Bronchial epithelial cell (primary cell): ENCODE results near the gene ADAMTS2. TPM values are rescaled to one million over a fixed set of nuclear protein-coding genes. Genes with fewer than 3 reads are reported as not detected.

ENCODE experiments used
- DNase-seq: peaks from one replicate; pipeline ENCODE4 v3.0.0-alpha.2; 2010; ENCODE audit warnings: low read depth
- FAIRE-seq: peaks from 2 replicates; lab custom pipeline; 2011; peaks lifted over from hg19 to GRCh38; lab: Jason Lieb, UNC
- H3K27me3 ChIP-seq: 2 replicates; pipeline ENCODE4 v1.5.1; 2011; ENCODE audit warnings: low read length; ENCODE audit not compliant: control insufficient read depth, insufficient read depth
- H3K36me3 ChIP-seq: 2 replicates; pipeline ENCODE4 v1.5.1; 2011; ENCODE audit warnings: low read length; ENCODE audit not compliant: control insufficient read depth, insufficient read depth
- H3K4me3 ChIP-seq: 2 replicates; pipeline ENCODE4 v1.5.1; 2011; ENCODE audit warnings: mild to moderate bottlenecking, low read depth, low read length, control low read depth
- CTCF ChIP-seq: IDR thresholded peaks from 2 replicates; pipeline ENCODE4 v1.5.1; 2011; ENCODE audit warnings: mild to moderate bottlenecking, moderate library complexity, low read length, control low read depth, inconsistent platforms; ENCODE audit not compliant: insufficient read depth, severe bottlenecking
- total RNA-seq: library from RNA; depleted of rRNA; stranded (reverse); fragments of >200 nt; gene quantifications from 2 replicates; pipeline ENCODE4 v1.2.1, GENCODE V29; 2014

ADAMTS2 gene
- total RNA-seq, 1 donor from 2014 or later = 0.26 TPM

- Histone ChIP-seq H3K4me3 (no peak overlapping the region), H3K27me3 (no peaks in the 10 kb centered on the region), H3K36me3 (no peaks in the 10 kb centered on the region)
- DNase-seq = no peak
- TF ChIP-seq CTCF = no peak
- no peak for FAIRE-seq
Observed at GRCh38 chr5:179318221-179318955, 26.9 kb downstream of the ADAMTS2 start.

DNA sequence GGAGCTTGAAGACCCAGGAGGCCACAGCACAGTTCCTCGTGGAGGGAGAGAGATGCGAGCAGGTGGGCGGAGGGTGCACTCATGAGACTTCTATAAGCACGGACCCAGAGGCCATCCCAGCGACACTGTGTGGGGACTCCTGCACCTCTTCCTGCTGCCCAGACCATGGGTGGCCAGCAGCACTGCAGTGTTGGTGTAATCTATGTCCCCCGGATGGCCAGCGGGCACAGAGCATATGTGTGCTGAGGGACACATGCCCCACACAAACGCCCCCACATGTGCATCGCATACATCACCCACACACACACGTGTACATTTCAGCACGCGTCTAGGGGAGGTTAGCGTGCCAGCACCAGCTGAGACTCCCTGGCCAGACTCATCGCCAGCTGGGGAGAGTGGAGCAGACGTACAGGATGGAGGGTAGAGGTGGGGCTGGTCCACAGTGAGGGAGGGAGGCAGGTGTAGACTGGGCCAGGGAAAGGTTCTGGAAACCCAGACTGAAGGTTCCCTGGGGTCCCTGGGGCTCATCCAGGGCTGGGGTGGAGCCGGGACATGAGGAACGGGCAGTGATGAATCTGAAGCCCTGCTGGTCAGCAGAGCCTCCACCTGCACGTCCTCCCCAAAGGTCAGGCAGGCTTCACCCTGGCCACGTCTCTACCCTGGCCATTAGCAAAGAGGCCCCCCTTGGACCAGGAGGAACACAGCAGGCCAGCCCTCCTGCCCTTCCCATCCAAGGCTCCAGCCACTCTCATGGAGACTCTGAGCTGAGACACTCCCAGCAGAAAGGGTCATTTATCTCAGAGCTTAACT lies 27.6 kb downstream of the ADAMTS2 start:
- Histone ChIP-seq H3K36me3 (no peaks in the 10 kb centered on the region), H3K27me3 (no peaks in the 10 kb centered on the region), H3K4me3 (no peak overlapping the region)
- no peak for TF ChIP-seq CTCF
- FAIRE-seq (no peak), DNase-seq (no peak)

DNA sequence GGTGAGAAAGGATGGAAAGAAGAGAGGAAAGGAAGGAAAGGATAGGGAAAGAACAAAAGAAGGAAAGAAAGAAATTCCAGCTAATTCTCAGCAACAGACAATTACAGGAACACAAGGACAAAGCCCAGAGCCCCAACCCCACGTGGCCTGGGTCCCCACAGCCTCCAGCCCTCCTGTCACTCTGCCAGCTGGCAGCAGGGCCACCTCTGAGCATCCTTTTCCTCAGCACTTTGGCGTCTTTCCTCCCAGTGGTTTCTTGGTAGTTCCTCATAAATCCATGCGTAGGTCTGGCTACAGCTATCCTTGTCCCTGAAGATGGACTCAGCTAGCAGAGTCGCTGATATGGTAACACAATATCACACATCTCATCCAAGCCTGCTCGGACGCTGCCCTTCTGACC lies 28.3 kb downstream of the ADAMTS2 start:
- no peak for FAIRE-seq
- Histone ChIP-seq H3K27me3 (no peaks in the 10 kb centered on the region), H3K4me3 (no peak overlapping the region), H3K36me3 (no peaks in the 10 kb centered on the region)
- no peak for DNase-seq
- no peak for TF ChIP-seq CTCF

DNA sequence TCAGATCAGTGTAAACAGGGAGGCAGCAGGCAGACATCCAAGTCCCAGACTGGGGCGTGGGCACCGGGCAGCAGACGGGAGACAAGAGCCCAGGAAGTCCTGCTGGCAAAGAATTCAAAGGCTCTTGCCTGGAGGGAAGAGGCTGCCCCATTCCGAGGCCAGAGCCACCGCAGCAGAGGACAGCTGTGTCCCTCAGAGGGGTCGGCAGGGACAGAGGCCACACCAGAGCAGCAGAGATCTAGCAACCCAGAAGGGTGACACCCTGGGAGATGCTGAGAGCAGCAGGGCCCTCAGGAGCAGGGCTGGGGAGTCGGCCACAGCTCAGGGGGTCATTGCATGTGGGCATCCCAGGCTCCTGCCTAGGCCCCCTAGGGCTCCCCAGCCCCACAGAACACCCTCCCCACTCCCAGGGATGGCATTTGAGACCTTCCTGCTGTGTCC lies 29.1 kb downstream of the ADAMTS2 start:
- no peaks in the 10 kb centered on the region for H3K27me3 ChIP-seq
- FAIRE-seq = no peak
- no peak for DNase-seq
- H3K36me3 ChIP-seq = no peaks in the 10 kb centered on the region
- H3K4me3 ChIP-seq = no peak overlapping the region
- TF ChIP-seq CTCF = no peak

DNA sequence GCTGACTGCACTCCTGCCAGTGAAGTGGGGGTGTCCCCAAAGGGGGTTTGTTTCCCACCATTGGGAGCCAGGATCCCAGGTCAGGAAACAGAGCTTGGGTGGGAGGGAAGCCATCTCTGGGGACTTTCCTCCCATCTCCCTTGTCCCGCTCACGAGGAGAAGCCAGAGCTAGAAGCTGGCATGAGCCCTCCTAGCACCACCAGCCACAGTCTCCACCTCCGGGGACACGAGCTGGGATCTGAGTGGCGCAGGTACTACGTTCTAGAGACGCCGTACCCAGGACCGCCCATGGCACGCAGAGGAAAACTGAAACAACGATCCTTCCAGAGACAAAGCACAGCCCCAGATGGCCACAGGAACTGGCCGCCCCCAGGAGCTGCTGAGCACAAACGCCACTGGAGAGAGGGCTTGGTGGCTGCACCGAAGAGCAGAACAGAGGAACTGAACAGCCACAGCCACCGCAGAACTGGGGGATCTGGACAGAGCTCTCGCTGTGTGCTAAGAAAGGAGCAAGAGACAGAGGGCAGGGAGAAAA lies 29.8 kb downstream of the ADAMTS2 start:
- Histone ChIP-seq H3K27me3 (no peaks in the 10 kb centered on the region), H3K36me3 (no peaks in the 10 kb centered on the region), H3K4me3 (no peak overlapping the region)
- TF ChIP-seq CTCF = no peak
- no peak for FAIRE-seq
- no peak for DNase-seq
